ENCODE results near the gene NDUFB8.

DNA sequence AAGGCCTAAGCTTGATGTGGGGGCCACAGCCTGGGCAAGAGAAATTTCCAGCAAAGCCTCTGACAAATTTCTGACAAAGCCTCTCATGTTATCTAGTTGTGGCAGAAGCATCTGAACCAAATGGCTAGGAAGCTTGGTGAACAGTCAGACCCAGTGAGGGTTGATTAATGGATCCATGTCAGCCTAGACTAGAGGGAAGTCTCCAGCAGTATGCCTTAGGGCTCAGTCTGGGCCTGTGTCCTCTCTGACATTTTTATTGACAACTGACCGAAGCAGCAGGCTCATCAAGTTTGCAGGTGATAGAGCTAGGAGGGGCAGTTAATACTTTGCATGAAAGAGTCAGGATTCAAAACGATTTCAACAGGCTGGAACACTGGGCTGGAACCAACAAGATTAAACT lies 31.3 kb upstream of the NDUFB8 start:
- TF ChIP-seq MAZ (IDR thresholded peaks at IDR 0.05; ENCODE audit: borderline replicate concordance, low read depth, low read length) (no peak), POLR2A (IDR thresholded peaks at IDR 0.05; ENCODE audit: low read depth, low read length) (no peak), BHLHE40 (IDR thresholded peaks at IDR 0.05; ENCODE audit: low read depth, low read length) (no peak), RCOR1 (IDR thresholded peaks at IDR 0.05; ENCODE audit: insufficient replicate concordance, low read length) (no peak), MAFK (IDR thresholded peaks at IDR 0.05; ENCODE audit: low read depth, low read length) (no peak)
- TF ChIP-seq, protein P1, sequence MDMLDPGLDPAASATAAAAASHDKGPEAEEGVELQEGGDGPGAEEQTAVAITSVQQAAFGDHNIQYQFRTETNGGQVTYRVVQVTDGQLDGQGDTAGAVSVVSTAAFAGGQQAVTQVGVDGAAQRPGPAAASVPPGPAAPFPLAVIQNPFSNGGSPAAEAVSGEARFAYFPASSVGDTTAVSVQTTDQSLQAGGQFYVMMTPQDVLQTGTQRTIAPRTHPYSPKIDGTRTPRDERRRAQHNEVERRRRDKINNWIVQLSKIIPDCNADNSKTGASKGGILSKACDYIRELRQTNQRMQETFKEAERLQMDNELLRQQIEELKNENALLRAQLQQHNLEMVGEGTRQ (IDR thresholded peaks at IDR 0.05; ENCODE audit: low read depth, low read length) = no peak
- TF ChIP-seq, protein P2, sequence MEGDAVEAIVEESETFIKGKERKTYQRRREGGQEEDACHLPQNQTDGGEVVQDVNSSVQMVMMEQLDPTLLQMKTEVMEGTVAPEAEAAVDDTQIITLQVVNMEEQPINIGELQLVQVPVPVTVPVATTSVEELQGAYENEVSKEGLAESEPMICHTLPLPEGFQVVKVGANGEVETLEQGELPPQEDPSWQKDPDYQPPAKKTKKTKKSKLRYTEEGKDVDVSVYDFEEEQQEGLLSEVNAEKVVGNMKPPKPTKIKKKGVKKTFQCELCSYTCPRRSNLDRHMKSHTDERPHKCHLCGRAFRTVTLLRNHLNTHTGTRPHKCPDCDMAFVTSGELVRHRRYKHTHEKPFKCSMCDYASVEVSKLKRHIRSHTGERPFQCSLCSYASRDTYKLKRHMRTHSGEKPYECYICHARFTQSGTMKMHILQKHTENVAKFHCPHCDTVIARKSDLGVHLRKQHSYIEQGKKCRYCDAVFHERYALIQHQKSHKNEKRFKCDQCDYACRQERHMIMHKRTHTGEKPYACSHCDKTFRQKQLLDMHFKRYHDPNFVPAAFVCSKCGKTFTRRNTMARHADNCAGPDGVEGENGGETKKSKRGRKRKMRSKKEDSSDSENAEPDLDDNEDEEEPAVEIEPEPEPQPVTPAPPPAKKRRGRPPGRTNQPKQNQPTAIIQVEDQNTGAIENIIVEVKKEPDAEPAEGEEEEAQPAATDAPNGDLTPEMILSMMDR (conservative IDR thresholded peaks at IDR 0.05; ENCODE audit: low read depth, low read length) = no peak

Data from IMR-90 (cell line).